A673 (cell line): ENCODE data around the gene VAPA.

Source experiments
- EZH2 ChIP-seq: fragments of 200-600 bp; sonication (generic); IDR thresholded peaks from 2 replicates; pipeline ENCODE4 v1.6.1; 2017; ENCODE audit warnings: borderline replicate concordance, low read depth, mild to moderate bottlenecking, mixed read lengths, antibody characterized with exemption, low read length; ENCODE audit not compliant: poor library complexity, severe bottlenecking
- TF ChIP-seq, protein P1 (sequence below): fragments of 300-800, 200-600 bp; sonication (generic); conservative IDR thresholded peaks from 2 replicates; pipeline ENCODE4 v1.5.1; 2017; ENCODE audit warnings: low read depth, mild to moderate bottlenecking, antibody characterized with exemption, low read length, moderate library complexity, mixed read lengths

DNA sequence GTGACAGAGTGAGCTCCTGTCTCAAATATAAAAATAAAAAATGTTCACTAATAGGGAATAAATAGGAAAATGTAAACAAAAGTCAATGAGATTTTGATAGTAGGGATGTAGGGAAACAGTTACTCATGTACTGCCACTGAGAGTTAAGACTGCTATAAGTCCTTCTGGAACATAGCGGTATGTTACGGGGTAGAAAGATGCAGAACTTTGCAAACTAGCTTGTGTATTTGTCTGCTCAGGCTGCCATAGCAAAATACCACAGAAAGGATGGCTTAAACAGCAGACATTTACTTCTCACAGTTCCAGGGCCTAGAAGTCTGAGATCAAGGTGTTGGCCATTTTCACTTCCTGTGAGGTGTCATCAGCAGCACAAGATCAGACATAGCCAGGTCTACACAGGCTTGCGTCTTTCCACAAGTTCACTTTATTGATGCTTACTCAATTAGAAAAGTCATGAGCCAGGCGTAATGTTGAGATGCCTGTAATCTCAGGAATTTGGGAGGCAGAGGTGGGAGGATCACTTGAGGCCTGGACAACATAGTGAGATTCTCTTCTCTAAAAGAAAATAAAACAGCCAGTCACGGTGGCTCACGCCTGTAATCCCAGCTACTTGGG is 19.3 kb upstream of the VAPA start:
- TF ChIP-seq, protein P1, sequence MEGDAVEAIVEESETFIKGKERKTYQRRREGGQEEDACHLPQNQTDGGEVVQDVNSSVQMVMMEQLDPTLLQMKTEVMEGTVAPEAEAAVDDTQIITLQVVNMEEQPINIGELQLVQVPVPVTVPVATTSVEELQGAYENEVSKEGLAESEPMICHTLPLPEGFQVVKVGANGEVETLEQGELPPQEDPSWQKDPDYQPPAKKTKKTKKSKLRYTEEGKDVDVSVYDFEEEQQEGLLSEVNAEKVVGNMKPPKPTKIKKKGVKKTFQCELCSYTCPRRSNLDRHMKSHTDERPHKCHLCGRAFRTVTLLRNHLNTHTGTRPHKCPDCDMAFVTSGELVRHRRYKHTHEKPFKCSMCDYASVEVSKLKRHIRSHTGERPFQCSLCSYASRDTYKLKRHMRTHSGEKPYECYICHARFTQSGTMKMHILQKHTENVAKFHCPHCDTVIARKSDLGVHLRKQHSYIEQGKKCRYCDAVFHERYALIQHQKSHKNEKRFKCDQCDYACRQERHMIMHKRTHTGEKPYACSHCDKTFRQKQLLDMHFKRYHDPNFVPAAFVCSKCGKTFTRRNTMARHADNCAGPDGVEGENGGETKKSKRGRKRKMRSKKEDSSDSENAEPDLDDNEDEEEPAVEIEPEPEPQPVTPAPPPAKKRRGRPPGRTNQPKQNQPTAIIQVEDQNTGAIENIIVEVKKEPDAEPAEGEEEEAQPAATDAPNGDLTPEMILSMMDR, result no peak
- no peak for TF ChIP-seq EZH2
